T-helper 2 cell treated with Interferon-gamma antibody and Interleukin-4, amounts not matched to agents 100 ng/mL and 5 ng/mL, for 36 hours (primary cell): ENCODE results near the gene TBC1D9. TPM values are rescaled to one million over a fixed set of nuclear protein-coding genes. Genes with fewer than 3 reads are reported as not detected.
"Not testable (repeated sequence)": the region's sequence is repeated elsewhere in the genome, so short reads cannot be mapped to it uniquely, and the experiment has no call there.

ENCODE experiments used
- intact Hi-C: fragments of 100-400 bp; cut with micrococcal nuclease; formaldehyde crosslinking; loops from one replicate; pipeline ENCODE4 v1.15.1; 2023
- total RNA-seq: library from RNA; stranded (reverse); gene quantifications from 2 replicates; pipeline ENCODE4 v1.2.3, GENCODE V29; 2022

Gene TBC1D9
- total RNA-seq = not detected in 2 replicates

DNA sequence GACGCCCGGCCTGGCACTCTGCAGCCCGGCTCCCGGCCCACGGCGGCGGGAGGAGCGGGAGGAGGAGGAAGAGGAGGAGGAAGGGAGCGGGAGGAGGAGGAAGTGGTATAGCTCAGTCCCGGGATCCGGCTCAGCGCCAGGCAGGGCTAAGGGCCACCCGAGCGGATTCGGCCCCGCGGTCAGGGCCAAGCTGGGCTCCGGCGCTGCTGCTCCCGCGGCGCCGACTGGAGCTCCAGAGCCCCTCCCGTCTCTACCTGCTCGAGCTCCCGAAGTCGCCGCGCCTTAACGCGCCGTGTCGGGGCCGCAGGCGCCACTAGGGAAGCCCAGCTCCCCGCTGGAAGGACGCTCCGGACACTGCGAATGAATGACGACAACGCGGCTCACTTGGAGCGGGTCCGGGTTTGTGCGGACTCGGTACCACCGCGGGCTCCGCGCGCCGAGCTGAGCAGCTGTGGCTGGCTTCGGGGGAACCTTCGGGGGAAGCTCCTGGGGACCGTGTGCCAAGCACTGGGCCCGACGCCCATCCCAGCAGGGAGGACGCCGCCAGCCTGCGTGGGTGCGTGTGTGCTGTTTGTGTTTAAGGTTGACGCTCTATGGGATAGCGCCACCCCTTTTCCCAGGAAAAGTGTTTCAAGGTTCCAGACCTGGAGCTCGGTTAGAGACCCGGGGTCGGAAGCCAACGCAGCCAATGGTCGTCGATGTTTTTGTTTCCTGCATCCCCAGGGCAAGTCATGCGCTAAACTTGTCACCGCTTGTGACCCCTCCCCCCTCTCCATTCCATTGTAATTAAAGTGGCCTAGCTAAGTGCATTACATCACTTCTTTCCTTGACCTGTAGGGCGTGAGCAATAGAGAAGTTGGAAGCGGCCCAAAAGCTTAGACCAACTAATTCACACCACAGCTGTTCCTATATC lies at the start of gene TBC1D9:
Gene TBC1D9, minus strand, starts transcription at position 67 of the 913 bp plus-strand sequence. CDS start 340 bp downstream, outside the sequence.
- intact Hi-C loops = no loop called here

DNA sequence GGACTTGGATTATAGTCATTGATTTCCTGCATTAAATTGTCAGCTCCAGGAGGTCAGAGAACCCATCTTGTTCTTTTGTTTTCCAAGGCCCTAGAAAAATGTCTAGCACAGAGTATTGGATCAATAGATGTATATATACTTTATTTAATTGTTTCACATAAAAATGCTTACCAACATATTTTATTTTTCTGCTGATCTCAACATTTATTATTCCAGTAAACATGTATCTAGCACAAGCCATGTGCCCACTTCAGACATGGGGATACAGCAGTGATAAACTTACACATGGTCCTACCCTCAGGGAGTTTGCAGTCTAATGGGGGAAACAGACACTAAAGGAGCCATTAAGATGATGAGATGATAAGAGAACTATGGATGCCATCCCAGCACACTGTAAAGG lies 49.1 kb upstream of the TBC1D9 start:
- intact Hi-C loops = no loop called here

DNA sequence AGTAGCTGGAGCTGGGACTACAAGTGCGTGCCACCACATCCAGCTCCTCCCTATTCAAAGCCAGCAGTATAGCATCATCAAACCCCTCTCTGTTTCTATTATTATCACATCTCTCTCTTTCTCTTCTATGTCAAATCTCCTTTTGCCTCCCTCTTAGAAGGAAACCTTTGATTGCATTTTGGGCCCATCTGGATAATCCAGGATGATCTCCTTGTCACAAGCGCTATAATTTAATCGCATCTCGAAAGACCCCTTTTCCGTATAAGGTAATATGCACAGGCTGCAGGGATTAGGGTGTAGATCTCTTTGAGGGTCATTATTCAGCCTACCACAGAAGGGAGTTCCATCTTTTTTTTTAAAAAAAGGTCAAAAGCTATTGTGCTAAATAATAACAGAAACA lies 46.4 kb upstream of the TBC1D9 start:
- intact Hi-C loops = no loop called here

DNA sequence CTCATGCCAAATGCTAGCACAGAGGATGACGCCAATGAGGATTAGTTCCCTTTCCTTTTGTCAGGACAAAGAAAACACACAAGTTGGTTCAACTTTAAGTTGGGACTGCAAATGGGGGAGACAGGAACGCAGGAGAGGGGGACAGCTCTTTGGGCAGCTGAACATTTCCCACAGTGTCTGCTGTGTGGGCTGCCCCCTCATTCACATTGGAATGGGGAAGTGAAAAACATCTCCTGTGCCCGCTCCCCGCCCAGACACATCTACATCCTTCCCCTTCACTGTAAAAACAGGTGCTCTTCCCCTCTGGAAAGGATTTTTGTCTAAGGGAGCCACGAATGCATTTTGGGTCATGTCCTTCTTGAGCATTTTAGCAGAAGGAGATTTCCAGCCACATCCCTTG lies 44.5 kb upstream of the TBC1D9 start:
- intact Hi-C loops = no loop called here

DNA sequence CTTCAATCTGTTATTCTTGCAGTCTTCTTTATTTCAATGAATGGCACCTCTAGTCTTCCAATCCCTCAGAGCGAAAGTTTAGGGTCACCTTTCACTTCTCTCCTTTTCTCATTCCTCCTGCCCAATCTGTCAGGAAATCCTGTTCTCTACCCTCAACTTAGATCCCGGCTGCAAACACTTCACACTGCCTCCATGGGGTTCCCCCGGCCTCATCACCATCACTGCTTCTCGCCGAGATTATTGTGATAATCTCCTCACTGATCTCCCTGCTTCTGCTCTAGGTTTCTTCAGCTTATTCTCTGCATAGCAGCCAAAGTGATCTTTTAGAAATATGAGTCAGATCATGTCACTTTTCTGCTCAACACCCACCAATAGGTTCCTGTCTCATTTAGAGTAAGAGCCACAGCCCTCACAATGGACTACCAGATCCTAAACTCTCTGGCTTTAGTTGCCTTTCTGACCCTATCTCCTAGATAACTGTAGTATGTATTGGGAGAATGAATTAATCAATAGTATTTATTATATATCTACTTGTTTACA lies 43.6 kb upstream of the TBC1D9 start:
- intact Hi-C loops = no loop called here

DNA sequence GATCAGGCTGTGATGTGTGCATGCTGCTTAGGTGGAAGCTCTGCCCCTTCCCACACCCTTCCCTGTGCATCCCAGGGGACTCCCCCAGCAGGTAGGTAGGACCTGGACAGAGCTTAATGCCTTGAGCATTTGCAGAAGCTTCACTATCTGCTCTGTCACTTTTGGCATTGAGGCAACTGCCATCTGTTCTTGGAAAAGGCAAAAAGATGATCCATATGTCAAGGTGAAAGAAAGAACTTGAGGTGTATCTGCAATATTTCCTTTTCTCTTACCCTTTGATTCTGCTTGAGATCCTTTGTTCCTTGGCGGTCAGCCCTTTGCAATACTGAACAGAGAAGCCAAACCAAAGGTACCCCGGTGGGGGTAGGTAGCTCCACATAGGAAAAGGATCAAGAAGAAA lies 37.1 kb upstream of the TBC1D9 start:
- intact Hi-C loops = no loop called here

DNA sequence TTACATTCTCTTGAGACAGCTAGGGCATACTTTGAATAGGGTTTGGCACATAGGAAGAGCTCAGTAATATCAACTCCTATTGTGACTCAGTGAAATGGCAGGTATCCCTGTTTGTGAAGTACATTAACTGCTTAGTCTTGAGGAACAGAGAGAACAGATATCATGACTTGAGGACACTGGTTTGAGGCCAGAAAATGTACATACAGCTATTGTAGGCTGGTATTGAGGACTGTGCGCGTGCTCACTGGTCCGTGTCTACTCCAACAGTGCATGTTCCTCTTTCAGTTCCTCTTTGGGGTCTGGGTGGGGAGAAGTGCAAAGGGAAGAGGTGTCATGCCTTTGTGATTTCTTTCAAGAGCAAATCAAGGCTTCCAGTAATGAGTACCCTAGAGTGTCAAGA lies 34.6 kb upstream of the TBC1D9 start:
- intact Hi-C loops = no loop called here

DNA sequence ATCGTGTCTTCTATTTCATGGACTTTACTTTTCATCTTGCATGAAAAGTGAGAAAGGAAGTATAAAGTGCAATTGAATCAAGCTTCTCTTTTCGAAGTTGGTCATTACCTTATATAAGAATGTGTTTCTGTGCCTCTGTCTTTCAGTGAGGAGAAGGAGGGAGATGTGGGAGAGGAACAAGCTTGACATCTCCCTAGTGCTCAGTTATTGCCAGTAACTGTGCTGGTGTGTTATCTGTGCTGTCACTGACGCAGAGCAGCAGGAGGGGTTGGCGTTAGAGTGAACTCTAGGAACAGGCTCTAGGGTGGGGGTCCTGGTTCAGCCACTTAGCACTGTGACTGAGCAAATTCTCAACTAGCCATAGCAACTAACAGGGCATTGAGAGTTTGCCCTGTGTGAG lies 34.0 kb upstream of the TBC1D9 start:
- intact Hi-C loops = no loop called here

DNA sequence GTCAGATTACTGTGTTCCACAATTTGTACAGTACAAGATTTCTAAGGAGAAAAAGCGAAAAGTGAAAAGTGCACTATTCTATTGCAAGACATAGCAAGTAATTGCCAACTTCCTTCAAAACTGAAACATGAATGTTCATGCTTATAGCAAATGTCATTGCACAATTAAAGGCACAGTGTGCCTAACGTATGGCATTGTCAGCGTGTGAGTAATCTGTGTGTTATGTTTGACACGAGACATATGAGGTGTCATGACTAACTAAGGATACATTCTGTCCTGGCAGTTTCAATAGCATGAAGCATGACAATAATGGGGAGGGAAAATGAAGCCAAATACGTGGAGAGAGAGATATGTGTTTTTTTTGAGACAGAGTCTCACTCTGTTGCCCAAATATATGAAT lies 33.6 kb upstream of the TBC1D9 start:
- intact Hi-C loops = no loop called here

DNA sequence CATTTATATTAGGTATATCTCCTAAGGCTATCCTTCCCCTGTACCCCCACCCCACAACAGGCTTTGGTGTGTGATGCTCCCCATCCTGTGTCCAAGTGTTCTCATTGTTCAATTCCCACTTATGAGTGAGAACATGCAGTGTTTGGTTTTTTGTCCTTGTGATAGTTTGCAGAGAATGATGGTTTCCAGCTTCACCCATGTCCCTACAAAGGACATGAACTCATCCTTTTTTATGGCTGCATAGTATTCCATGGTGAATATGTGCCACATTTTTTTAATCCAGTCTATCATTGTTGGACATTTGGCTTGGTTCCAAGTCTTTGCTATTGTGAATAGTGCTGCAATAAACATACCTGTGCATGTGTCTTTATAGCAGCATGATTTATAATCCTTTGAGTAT lies 26.6 kb upstream of the TBC1D9 start:
- intact Hi-C loops = not testable (repeated sequence)

DNA sequence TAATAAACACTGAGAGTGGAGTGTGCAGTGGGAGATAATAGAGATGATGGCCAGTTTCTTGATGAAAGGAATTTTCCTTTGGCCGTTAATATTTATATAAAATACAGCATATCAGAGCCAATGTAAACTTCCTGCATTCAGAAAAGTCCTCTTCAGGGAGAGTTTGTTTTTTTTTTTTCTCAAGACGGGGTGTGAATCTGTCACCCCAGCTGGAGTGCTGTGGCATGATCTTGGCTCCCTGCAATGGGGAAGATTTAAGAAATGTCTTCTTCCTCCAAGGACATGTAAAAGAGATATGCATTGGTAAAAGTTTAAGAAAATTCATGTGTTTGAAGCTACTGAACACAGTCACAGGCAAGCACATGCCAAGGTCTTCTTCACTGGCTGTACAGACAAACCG lies 25.4 kb upstream of the TBC1D9 start:
- intact Hi-C loops = no loop called here

DNA sequence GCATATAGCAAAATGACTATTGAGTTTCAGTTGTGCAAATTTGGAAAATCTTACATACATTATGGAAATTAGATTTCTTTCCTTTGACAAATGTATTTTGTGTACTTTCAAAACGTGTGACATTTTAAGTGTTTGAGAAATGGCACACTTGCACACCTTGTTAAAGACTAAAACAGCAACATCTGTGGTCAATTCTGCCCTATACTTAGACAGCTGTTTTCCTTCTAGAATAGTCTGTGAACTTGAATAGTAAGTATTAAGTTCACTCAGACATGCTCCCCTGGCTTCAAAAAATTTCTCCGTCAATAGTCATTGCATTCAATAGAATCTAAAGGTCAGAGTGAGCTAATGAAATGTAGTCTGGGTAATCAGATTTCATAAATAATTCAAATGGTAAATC lies 21.7 kb upstream of the TBC1D9 start:
- intact Hi-C loops = no loop called here

DNA sequence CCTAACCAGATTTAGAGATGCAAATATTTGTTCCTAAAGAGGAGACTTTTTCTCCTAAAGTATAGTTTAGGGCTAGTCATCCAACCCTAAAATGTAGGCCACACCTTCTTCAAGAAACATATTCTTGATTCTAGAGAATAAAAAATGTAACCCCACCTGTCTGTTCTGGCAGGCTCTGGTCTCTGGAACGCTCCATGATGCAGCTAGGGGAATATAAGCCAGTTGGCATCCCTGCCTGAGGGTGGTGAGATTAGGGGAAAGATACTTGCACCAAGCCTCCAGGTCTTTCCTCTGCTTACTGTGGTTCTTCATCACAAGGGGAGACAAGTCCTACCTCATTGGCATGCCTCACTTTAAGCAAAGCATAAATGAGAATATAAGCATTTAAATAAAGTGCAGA lies 21.2 kb upstream of the TBC1D9 start:
- intact Hi-C loops = no loop called here

DNA sequence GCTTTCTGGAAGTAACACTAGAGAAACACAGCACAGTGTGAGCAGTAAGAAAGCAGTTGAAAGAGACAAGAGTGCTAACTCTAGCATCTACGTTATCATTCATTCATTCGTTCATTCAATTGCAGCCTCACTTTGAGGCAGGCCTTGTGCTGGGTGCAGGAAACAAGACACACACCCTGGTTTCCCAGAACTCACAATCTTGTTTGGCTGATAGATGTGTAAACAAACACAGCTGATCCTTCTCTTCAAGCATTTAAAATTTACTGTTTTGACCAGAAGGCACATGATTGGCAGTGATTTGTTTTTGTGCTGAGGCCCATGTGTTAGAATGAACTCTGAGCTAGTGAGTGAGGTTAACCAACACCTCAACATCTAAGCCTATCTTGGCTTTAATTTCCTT lies 20.4 kb upstream of the TBC1D9 start:
- intact Hi-C loops = no loop called here

DNA sequence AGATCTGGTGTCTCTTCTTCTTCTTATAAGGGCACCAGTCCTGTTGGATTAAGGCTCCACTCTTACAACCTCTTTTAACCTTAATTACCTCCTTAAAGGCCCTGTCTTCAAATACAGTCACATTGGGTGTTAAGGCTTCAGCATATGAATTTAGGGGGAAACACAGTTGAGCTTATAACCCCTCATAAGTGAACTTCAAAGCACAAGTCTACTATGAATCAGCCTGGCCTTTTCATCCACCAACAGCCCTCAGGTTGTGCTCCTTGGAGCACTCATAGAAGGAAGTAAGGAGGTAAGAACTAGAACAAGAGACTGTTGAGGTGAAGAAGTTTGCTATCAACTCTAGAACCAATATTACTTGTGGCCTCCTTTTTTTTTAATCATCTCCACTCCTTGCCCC lies 18.8 kb upstream of the TBC1D9 start:
- intact Hi-C loops = no loop called here

DNA sequence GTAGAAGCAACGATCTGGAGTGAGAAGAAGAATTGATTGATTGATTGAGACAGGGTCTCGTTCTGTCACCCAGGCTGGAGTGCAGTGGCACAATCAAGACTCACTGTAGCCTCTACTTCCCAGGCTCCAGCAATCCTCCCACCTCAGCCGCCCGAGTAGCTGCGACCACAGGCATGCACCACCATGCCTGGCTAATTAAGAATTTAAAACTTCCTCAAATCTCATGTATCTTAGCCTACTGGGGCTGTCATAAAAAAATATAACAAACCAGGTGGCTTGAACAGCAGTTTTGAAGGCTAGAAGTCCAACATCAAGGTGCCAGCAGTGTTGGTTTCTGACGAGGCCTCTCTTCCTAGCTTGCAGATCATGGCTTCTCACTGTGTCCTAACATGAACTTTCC lies 18.3 kb upstream of the TBC1D9 start:
- intact Hi-C loops = no loop called here

DNA sequence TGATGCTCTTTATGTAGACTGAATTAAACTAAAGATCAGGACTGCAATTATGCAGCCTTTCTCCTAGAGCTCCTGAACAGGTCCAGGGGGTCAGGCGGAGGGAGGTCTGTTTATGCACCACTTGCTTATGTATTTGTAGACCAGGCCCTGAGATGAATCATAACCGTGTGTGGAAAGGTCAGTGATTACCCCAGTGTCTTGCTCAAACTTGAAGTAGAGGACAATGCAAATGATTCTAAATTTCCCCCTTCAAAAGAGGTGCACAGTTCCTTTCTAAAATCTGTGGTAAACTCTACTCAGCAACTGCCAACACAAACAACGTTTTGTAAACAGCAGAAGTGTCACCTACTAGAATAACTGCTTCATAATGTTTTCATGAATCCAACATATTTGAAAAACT lies 13.0 kb upstream of the TBC1D9 start:
- intact Hi-C loops = no loop called here

DNA sequence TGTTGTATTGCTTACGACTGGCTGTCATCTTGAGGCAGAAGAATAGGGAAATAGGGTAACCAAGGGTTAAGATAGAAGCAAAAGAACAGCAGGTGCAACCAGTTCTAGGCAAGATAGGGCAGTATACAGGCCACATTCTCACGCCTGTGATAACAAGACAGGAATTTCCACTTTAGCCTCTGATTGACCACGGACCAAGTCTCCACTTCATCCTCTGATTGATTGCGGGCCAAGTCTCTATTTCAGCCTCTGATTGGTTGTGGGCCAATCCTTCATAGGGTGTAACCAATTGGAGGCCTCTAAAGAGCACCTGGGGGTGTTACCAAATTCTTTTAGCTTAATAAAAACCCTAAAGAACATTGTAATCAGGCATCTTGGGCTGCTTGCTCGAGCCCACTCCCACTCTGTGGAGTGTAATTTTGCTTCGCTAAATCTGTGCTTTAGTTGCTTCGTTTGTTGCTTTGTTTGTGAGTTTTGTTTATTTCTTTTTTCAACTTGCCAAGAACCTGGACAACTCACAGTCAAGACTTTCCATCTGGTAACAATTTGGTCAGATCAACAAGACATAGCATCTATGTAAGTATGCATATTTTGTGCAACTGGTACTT lies 8.7 kb upstream of the TBC1D9 start:
- intact Hi-C loops = no loop called here

DNA sequence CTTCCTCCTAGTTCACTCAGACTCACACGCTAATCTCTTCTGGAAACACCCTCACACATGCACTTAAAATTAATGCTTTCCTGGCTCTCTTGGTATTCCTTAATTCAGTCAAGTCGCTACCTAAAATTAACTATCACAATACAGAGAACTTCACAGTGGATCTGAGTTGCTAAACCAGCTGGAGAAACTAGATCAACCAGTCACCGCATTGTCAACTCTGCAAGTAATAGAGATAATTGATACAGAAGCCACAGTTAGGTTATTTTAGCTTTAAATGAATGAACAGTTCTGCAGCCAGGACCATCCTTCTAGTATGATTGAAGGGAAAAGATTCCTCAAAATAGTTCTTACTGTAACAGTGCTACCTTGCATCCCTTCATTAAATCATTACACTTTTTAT lies 6.0 kb upstream of the TBC1D9 start:
- intact Hi-C loops = no loop called here

DNA sequence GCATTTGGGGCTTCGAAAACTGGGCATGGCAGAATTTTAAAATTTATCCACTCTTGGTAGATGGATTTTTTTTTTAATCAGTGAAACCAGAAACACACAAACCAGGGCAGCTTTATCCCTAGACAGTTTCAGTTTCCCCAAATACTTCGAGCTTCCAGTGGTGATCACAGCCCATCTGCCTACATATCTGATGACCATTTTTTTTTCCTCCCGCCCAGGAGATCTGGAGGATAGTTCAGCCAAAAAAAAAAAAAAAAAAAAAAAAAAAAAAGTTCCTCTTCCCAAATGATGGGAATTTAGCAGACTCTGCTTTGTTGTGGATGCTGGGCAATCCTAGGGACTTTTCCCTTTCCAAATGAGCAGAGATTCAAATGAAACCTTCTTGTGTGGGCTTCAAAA lies 1.0 kb upstream of the TBC1D9 start:
- intact Hi-C loops = no loop called here

DNA sequence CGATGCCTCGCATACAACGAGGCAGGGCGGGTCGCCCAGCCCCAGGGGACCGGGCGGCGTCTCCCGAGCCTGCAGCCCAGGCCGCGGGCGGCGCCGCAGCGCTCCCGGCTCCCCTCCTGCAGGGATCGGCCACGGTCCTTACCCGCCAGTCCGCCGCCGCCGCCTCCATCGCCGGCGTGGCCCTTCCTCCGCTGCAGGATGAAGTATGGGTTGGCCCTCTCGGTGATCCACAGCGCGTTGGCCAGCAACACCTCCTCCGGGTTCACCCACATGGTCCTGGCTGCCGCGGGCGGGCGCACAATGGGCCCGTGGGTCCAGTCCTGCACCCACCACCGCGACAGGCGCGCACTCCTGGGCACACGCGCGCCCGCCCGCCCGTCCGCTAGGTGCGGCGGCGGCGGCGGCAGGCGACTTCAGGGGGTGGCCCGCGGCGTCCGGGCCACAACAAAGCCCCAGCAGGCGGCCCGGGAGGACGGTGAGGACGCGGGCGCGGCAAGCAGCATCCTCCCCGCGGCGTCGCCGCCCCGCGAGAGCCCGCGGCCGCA lies 339 bp downstream of the TBC1D9 start:
- intact Hi-C loops = no loop called here
